ENCODE results near the gene RYR2.

Gene RYR2

DNA sequence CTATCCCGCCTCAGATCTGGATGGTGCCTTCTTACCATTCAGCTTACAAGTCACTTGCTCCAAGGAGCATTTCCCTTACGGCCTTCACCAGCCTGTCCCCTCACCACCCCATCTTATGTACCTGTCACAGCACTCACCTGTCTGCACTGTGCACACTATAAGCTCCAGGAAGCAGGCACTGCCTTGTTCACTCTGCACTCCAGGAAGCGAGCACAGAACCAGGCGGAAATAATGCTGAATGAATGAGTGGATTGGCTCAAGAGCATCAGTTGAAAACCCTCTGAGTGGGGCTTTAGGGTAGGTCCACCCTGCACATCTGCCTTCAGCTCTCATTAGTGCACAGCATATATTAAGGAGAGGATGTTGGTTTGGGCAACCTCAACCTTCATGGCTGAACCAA lies 8.9 kb upstream of the RYR2 start:
- DNase-seq, result no peak

DNA sequence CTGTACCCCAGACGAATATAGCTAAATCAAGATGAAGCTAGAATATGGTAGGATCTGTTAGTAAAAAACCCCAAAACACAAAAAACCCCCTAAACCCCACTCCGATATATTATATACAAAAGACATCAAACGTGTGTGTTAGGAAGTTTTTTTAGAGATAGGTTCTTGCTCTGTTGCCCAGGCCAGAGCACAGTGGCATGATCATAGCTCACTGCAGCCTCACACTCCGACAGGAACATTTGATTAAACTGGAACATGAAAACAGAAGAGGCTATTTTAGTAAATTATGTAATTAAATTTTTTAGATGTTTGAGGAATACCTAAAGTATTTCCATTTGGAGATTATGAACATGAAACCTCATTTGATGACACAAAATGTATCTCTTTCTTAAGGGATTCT lies 8.2 kb upstream of the RYR2 start:
- no peak for DNase-seq

DNA sequence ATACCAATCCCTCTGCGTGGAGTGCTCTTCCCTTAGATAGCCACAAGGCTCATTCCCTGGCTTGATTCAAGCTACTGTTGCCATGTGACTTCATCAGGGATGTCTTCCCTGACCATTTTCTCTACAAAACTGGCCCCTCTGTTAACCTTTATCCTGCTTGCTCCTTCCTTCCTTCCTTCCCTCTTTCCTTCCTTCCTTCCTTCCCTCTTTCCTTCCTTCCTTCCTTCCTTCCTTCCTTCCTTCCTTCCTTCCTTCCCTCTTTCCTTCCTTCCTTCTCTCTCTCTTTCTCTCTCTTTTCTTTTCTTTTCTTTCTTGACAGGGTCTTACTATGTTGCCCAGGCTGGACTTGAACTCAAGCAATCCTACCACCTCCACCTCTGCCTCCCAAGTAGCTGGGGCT lies 6.2 kb upstream of the RYR2 start:
- DNase-seq, result no peak

DNA sequence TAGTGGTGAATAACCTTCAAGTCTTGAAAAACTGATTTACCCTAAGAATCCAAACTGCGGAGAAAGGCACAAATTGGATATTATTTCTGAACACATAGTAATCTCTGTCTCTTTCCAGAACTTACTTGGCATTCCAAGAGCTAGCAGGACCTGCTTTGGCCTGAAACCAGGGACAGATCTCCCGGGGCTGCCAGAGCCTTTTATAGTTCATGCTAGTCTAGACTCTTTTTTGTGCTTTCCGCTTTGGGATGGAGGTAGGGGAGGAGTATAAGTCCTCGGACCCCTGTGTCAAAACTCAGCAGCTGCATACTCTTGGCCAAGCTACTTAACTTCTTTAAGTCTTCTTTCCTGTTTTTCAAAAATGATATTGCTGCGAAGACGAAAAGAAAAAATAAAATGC lies 3.8 kb upstream of the RYR2 start:
- DNase-seq, result no peak

DNA sequence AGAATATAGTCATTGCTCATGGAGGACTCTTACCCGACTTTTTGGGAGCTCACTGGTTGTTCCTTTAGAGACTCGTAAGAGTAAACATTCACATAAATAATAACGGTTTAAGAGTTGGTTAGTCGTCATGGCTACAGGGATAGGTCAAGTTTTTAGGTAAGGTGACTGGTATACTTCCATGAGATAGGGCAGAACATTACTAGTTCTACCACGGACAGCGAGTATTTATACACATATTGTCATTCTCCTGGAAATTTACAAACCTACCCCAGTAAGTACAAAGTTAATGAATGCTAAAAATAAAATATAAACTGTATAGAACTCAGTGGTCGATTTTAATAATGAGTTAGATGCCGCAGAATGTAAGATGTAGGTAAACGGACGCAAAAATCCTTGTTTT lies 1.2 kb upstream of the RYR2 start:
- no peak for DNase-seq

DNA sequence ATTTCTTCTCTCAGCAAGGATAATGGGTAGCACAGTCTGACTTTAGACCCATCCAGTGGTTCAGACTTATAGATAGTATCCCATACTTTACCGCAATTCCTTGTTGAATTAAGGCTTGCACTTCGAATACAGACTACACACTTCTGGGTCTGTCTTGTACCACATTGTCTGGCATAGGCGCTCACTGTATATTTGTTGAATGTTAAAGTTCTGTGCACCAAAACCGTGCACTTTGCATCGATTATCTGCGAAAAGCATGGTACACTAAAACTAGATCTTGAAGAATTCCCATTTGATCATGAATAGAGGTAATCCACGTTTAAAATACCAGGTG lies 556 bp upstream of the RYR2 start:
- DNase-seq, result no peak

DNA sequence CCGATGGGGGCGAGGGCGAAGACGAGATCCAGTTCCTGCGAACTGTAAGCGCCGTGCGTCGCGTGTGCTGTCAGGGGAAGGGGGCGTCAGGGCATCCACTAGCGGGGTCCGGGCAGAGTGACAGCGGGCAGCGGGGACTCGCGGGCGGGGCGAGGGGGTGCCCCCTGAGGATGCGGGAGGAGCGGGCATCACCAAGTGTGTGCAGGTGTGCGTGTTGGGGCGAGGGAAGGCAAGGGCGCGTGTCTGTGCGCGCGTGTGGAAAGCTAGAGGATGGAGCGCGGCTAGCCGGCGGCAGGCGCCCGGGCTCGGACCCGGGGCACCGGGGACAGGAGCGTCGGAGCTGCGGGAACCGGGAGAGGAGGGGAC lies 525 bp downstream of the RYR2 start:
- DNase-seq, result no peak

DNA sequence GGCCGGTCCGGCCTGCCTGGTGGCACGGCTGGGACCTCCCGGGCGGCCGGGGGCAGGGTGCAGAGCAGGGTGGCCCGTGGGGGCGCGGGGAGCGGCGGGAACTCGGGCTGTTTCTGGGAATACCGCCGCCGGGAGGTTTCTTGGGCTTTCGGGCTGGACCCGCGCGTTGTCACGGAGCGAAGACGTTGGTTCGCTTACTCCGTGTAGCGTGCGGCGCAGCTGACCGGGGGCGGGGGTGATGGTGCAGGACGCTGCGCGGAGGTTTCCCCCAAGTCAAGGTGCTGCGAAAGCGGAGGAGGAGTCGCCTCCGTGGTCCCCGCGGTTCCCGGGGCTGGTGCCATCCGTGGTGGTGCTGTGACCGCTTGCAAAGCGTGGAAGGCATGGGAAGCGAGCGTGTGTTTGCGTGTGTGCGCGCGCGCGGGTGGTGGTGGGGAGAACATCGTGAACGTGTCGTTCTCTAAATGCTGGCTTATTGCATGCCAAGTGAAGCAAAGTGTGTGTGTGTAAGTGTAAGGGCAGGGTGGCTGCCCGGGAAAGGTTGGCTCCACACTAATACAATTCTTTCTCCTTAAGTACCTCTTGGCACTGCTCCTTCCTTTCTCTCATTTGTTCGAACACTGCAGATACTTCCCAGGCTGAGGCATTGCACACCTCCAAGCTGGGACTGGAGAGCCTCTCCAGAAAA lies 1.1 kb downstream of the RYR2 start:
- no peak for DNase-seq

DNA sequence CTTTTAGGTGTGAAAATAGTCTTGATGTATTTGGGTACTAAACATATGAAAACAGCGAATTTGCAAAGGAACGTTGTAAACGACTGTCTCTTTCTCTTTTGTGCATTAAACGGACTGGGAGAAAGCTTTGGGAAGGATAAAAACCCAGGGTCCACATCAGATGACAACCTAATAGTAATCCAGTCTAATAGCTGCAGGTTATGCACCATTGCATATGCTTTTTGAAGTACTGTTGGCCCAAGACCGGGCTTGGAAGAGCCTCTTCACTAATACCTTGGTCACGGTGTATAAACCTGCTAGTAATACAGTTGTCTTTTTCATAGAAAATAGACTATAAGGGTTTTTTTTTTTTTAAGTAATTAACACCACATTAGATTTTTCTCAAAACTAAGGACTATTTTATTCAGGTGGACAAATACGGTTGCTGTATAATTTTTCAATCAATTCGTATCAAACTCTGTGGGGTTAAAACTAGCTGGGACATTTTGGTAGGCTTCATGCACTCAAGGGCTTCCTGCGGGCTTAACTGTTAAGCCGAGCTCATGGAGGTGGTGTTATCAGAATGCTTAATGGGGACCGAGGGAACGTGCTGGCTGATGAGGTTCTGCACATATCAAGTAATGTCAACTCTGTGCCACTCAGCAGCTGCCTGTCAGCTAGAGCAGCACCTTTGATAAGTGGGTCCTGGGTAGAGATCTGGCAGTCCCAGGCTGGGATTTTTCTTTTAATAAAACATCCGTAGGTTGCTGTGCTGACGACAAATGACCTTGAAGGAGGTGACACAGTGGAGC lies 2.1 kb downstream of the RYR2 start:
- DNase-seq, result no peak

DNA sequence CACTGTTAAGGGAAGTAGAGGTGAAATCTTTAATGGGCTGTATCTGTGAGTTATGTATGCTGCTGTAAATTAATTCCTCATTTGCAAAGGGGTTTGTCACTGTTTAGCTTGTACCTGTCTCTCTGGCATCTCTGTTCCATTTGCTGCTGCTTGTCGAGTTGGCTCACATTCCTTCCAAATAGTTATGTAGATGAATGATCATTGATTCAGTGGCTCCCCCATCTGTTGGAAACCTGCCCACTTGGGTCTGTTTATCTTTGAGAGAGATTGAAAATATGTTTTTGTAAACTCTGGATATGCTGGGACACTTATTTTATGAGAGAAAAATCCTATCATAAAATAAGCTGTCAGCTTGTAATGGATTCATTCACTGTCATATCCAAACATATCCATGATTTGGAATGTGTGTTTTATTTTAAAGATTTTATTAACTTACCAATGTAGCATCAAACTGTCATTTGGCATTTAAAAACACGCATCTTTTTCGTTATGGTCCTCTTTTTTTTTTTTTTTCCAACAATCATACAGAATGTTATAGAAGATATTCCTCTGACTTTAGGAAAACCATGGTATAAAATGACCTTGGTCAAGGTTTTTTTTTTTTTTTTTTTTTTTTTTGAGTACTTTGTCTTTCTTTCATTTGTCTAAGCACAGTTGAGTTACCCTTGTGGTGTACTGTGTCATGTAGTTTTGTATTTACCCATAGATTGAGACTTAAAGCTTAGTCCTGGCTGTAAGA lies 3.5 kb downstream of the RYR2 start:
- no peak for DNase-seq

DNA sequence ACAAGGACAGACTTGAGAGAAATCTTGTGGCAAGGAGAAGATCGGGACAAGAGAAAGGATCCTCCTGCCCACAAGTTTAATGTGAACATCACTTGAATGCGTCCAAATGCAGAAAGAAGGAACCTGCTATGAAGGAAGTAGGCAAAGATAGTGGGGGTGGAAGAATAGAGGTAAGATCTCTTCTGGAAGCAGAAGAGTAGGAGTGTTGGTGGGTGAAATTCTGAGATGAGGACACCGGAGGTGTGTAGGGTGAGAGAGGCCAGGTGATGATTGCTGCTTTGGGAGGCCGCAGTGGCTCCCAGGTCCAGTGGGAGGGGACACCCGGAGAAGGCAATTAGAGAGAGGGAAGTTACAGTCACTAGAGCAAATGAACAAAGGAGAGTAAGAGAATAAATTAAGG lies 6.8 kb downstream of the RYR2 start:
- DNase-seq, result no peak

DNA sequence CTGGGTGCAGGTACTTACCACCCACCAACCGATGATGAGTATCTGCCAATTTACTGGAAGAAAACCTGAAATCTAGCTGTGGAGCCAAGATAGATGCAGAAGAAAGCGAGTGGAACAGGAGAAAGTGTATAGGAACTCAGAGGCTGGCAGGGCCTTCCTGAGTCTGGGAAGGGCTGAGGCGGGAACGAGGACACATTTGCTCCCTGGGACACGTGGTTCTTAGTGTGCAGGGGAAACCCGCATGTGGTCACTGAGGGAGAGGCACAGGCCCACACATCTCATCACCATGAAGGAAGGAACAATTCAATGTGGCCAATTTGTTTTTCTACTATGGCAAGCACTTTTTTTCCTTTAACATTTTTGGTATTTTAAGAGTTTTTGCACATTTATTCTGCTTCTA lies 8.2 kb downstream of the RYR2 start:
- no peak for DNase-seq

DNA sequence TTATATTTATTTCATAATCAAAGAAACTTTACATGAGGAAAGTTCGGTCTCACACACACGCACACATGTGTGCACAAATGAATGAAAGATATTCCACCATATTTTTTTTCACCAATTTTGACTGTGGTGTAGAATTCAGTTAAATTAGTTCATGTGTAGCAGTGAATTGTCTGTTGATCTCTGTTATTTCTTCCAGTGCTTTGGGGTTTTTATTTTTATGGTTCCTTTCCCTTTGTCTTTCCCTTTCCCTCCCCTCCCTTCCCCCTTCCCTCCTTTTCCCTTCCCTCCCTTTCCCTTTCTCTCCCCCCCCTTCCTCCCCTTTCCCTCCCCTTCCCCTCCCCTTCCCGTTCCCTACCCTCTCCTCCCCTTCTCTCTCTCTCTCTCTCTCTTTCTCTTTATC lies 8.9 kb downstream of the RYR2 start:
- DNase-seq, result no peak

DNA sequence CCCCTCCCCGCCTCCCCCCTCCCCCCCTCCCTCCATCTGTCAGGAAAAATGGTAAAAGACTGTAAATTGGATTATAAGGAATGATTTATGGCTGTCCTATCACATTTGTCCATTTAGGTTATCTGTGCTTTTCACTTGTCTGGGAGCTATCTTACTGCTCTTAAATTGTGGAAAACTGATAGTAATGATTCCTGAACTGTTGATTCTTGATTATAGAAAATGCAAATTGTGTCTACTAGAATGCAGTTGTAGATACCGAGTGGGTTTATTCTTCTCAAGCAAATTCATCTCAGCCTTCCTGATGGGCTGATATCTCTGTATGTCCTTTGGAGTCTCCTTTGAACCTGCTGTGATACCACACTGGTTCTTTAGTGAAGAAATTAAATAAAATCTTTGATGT lies 12.3 kb downstream of the RYR2 start:
- no peak for DNase-seq

DNA sequence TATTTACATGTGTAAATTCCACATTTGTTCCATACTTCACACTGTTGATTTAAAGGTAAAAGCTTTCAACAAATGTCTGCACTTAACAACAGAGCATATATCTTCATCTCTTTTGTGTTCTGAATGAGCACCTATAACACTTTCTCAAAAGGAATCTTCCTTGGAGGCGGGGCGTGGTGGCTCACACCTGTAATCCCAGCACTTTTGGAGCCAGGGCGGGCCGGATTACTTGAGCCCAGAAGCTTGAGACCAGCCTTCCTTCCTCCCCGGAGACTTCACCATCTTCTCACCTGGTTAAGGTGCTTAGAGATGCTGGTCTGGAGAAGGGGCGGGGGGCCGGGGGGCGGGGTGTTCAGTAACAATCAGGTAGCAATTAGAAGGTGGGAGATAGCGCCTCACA lies 16.5 kb downstream of the RYR2 start:
- DNase-seq, result no peak

DNA sequence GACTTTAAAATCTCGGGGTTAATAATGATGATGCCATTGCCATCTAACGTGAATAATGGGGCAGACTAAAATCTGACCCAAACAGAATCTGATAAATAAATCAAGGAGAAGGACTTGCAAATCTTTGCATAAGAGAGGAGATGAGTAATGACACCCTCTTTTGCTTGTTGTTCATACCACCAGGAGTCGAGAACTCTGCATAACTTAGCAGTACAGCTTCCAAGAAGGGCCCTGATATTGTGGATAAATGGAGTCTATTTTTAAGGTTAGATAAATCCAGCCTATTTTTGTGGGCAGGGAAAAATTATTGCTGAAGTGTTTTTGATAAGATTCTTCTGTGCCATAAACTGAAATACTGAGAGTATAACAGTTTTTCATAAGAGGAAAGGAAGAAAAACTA lies 17.3 kb downstream of the RYR2 start:
- no peak for DNase-seq

DNA sequence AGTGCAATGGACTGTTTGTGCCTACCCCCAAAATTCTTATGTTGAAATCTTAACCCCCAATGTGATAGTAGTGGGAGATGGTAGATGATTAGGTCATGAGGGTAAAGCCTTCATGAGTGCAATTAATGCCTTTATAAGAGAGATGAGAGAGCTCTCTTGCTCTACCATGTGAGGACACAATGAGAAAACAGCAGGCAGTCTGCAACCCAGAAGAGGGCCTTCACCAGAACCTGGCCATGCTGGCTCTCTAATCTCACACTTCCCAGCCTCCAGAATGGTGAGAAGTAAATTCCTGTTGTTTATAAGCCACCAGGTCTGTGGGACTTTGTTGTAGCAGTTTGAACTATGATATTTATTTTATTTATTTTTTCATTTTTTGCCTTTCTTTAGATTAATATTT lies 21.0 kb downstream of the RYR2 start:
- no peak for DNase-seq

DNA sequence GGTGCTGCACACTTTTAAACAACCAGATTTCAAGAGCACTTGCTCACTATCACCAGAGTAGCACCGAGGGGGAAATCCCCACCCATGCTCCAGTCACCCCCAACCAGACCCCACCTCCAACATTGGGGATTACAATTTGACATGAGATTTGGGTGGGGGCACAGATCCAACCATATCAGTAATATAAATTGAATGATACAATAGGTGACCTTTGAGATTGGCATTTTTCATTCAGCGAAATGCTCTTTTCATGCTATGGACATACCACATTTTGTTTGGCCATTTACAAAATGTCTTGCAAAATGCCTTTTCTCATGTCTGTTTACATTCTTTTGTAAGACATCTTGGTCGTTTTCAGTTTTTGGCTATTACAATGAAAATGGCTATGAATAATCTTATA lies 23.9 kb downstream of the RYR2 start:
- no peak for DNase-seq

DNA sequence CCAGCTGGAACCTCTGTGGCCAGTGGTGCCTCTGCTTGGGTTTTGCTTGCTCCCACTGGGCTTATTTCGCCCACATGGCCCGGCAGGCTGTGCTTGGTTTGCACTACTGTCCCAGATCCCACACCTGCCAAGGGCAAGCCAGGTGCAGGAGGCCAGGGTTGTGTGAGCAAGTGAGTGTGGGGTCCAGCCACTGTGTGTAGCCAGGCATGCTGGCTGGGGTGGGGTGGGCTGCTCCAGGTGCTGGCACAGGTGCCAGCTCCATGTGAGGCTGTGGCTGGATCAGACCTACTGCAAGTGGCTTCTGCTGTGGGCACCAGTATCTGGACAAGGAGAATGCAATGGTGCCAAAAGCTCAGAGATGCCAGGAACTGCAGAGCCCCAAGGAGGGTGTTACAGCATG lies 28.5 kb downstream of the RYR2 start:
- no peak for DNase-seq

DNA sequence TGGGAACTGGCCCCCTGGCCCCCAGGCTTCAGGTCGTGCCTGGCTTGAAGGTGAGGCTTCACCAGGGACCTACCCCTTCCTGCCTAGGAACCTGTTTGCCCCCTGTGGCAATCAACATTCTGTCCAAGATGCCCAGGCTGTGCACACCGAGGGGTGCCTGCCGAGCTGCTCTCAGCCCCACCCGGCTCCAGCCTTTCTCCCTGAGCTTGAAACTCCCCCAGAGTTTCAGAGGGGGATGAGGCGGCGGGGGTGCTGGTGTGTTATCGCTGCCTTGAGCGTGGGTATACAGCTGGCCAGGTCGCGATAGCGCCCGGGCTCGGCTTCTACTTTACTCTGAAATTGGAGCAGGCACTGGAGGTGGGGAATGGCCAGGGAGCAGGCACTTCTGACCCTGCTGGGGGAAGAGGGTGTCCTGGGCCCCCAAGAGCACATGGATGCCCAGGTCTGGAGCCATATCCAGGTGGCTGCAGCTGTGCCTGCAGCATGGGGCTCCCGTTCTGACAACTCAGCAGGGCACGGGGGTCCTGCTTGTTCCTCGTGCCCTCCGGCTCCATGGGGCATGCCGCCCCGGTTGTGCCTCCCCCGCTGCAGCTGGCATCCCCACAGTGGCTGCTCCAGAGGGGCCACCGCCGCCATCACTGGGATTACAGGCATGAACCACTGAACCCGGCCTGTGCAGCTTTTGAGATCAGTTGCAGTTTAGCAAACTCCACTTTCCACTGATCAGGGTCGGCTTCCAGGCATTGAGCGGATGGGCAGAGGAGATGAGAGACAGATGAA lies 29.8 kb downstream of the RYR2 start:
- DNase-seq, result no peak

DNA sequence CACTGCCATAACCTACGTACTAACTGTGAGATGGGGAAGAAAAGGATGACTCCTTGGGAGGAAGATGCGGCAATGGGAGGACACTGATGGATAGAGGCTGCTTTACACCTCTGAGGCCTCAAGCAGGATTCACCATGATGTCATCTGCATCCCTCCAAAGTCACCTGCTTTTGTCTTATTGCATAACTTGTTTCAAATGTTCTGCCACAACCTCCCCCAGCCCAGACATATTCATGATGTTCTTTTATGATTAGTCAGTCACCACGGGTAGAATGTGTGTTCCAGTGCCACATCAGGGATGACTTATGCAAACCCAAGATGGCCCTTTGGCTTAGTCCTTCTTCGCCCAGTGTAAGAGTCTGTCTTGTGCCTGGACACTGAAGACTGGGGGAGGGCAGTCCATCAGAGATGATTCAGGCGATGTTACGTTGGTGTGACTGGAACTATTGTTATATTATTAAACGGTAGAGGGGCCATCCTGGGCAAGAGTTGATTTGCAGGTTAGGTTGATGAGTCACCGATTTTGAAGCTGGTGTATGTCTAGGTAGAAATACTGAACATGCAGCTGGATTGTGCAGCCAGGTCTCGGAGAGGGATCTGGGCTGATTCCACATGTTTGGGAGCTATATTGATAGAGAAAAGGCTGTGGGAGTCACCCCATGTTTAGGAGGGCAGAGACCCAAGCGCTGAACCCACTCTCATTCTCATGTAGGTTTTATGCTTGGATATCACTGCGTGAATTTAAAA lies 32.6 kb downstream of the RYR2 start:
- no peak for DNase-seq

DNA sequence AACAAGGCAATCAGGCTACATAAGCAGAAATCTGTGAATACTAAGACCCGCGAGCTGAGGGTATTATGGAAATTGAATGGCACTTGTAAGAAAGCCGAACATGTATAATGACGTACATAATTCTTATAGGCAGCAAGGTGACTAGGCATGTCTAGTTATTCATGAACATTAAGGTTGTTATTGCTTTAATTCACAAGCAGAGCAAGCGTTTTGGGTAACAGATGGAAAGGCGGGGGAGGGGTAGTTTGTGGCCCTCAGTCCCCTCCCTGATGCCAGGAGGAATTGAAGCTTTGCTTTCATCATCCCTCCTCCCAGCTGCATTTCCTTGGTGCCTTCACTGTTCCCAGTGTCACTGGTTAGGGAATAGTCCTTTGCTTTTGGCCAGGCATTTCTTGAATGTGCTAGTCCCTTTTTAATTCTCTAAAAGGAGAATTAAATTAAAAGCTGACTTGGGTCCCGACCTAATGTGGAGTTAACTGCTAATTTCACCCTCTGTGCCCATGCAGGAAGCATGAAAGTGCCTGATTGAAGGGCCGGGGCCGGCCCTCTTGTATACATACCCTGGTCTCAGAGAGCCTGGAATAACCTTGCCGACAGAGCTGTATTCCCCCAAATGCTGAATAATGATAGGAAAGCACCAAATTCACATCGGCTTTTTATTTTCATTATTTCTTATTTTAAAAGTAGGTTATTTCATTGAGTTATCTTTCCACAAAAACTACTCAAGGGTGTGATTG lies 42.5 kb downstream of the RYR2 start:
- no peak for DNase-seq

Measured in CD4-positive, alpha-beta T cell treated with Interleukin-21 for 1 hour (primary cell).